ENCODE measurements around the gene UMAD1.
A peak's percentile ranks its signal among the peaks of the same experiment; 100 is the strongest.

The UMAD1 gene

GRCh38 chr7:7719236-7719635 is 78.7 kb downstream of the UMAD1 start:
- ATAC-seq, result peak; percentile 97
- TF ChIP-seq BACH2 (CRISPR knock-in tag; IDR thresholded peaks at IDR 0.05; ENCODE audit: borderline replicate concordance), result no peak
- 0 out of 2 replicates have a peak, but pooled peaks have one; percentile 17 for TF ChIP-seq ZNF8 (CRISPR knock-in tag; IDR thresholded peaks at IDR 0.05)
- TF ChIP-seq TCF4 (CRISPR knock-in tag; IDR thresholded peaks at IDR 0.05; ENCODE audit: borderline replicate concordance), result no peak
- peak; percentile 10; the same call in 1 of the 2 replicates for TF ChIP-seq ISL1 (CRISPR knock-in tag; IDR thresholded peaks at IDR 0.05)

- ATAC-seq, result no peak; the same call in 2 of the 3 replicates
- TF ChIP-seq CREB5 (CRISPR knock-in tag; IDR thresholded peaks at IDR 0.05; ENCODE audit: low read depth), result no peak
- no peak for TF ChIP-seq BACH2 (CRISPR knock-in tag; IDR thresholded peaks at IDR 0.05; ENCODE audit: borderline replicate concordance)
- TF ChIP-seq PATZ1 (CRISPR knock-in tag; IDR thresholded peaks at IDR 0.05; ENCODE audit: borderline replicate concordance), result no peak
- no peak for TF ChIP-seq ZFP3 (CRISPR knock-in tag; IDR thresholded peaks at IDR 0.05)
- TF ChIP-seq ZC3H10 (CRISPR knock-in tag; IDR thresholded peaks at IDR 0.05), result no peak
- no peak for TF ChIP-seq GLIS3 (CRISPR knock-in tag; IDR thresholded peaks at IDR 0.05)
- no peak for TF ChIP-seq RARB (CRISPR knock-in tag; IDR thresholded peaks at IDR 0.05)
- no peak for TF ChIP-seq CSDC2 (CRISPR knock-in tag; IDR thresholded peaks at IDR 0.05)
- no peak for TF ChIP-seq CSRNP3 (CRISPR knock-in tag; IDR thresholded peaks at IDR 0.05)
- TF ChIP-seq OSR1 (CRISPR knock-in tag; IDR thresholded peaks at IDR 0.05), result no peak
- no peak for TF ChIP-seq TSHZ2 (CRISPR knock-in tag; IDR thresholded peaks at IDR 0.05)
- TF ChIP-seq SNAI2 (CRISPR knock-in tag; IDR thresholded peaks at IDR 0.05), result no peak
- TF ChIP-seq TOX (CRISPR knock-in tag; IDR thresholded peaks at IDR 0.05; ENCODE audit: borderline replicate concordance), result no peak
- no peak for TF ChIP-seq POU6F1 (CRISPR knock-in tag; IDR thresholded peaks at IDR 0.05; ENCODE audit: borderline replicate concordance, low read depth)
- TF ChIP-seq ZNF8 (CRISPR knock-in tag; IDR thresholded peaks at IDR 0.05), result no peak
- TF ChIP-seq ZNF70 (CRISPR knock-in tag; IDR thresholded peaks at IDR 0.05), result no peak
- no peak for TF ChIP-seq ISL1 (CRISPR knock-in tag; IDR thresholded peaks at IDR 0.05)
- no peak for TF ChIP-seq PPARA (CRISPR knock-in tag; IDR thresholded peaks at IDR 0.05; ENCODE audit: borderline replicate concordance)
- no peak for TF ChIP-seq ZNF565 (CRISPR knock-in tag; conservative IDR thresholded peaks at IDR 0.05; ENCODE audit: low read depth)
- TF ChIP-seq TCF4 (CRISPR knock-in tag; IDR thresholded peaks at IDR 0.05; ENCODE audit: borderline replicate concordance), result no peak
These were observed 79.6 kb downstream of the UMAD1 start for GRCh38 chr7:7720193-7720592.

- no peak for ATAC-seq
- no peak for TF ChIP-seq ZFP3 (CRISPR knock-in tag; IDR thresholded peaks at IDR 0.05)
- no peak for TF ChIP-seq GLIS3 (CRISPR knock-in tag; IDR thresholded peaks at IDR 0.05)
- TF ChIP-seq CSDC2 (CRISPR knock-in tag; IDR thresholded peaks at IDR 0.05), result no peak
- no peak for TF ChIP-seq RARB (CRISPR knock-in tag; IDR thresholded peaks at IDR 0.05)
- TF ChIP-seq ZNF8 (CRISPR knock-in tag; IDR thresholded peaks at IDR 0.05), result no peak
- no peak for TF ChIP-seq TOX (CRISPR knock-in tag; IDR thresholded peaks at IDR 0.05; ENCODE audit: borderline replicate concordance)
- TF ChIP-seq BACH2 (CRISPR knock-in tag; IDR thresholded peaks at IDR 0.05; ENCODE audit: borderline replicate concordance), result no peak
- no peak for TF ChIP-seq TSHZ2 (CRISPR knock-in tag; IDR thresholded peaks at IDR 0.05)
- TF ChIP-seq ZC3H10 (CRISPR knock-in tag; IDR thresholded peaks at IDR 0.05), result no peak
- no peak for TF ChIP-seq ZFP30 (CRISPR knock-in tag; IDR thresholded peaks at IDR 0.05)
- TF ChIP-seq ISL1 (CRISPR knock-in tag; IDR thresholded peaks at IDR 0.05), result no peak
- no peak for TF ChIP-seq ZNF565 (CRISPR knock-in tag; conservative IDR thresholded peaks at IDR 0.05; ENCODE audit: low read depth)
- no peak for TF ChIP-seq POU6F1 (CRISPR knock-in tag; IDR thresholded peaks at IDR 0.05; ENCODE audit: borderline replicate concordance, low read depth)
These were observed 80.4 kb downstream of the UMAD1 start for GRCh38 chr7:7720750-7721621.

Data from SK-N-SH treated with all-trans-retinoic acid at 6 μM for 48 hours (cell line).